Muscle of back (tissue), 11 donors: ENCODE results near the gene DOCK9. TPM values are rescaled to one million over a fixed set of nuclear protein-coding genes. Genes with fewer than 3 reads are reported as not detected.

Experiments
- DNase-seq, 3 donors: peaks; one replicate each; pipeline versions ENCODE4 v3.0.0 to v3.0.0-alpha.2; 2013
- polyA plus RNA-seq, 10 donors: library from polyadenylated mRNA; unstranded; fragments of 120-200 nt; gene quantifications; one replicate each; pipeline ENCODE4 v1.2.1, GENCODE V29; 2013; ENCODE audit not compliant: insufficient read length in 10 of 10

DOCK9 gene
- polyA plus RNA-seq, 10 donors = 71.2 to 160 (median 102) TPM

GRCh38 chr13:98746968-98747367, 230.9 kb downstream of the DOCK9 start:
- DNase-seq = no peak

Other genes with a start within 250 kb of the DOCK9 start
- gene SLC15A1, start 225.4 kb downstream of the DOCK9 start, polyA plus RNA-seq = under 1 TPM in 6 of 10 donors, not detected in 4; 0.09 to 0.39 (median 0.17) TPM
- 10 to 100 TPM; 70.5 to 93.7 (median 80.4) TPM for gene UBAC2, start 222.8 kb upstream of the DOCK9 start, polyA plus RNA-seq